PC-9 (cell line): ENCODE measurements around the gene BMPR2. TPM values are rescaled to one million over a fixed set of nuclear protein-coding genes. Genes with fewer than 3 reads are reported as not detected.

Experiments
- BruUV-seq: library from RNA; stranded (reverse); fragments of 400-500 nt; replicated peaks from 2 replicates; lab custom pipeline; 2021; lab: Mats Ljungman, UMichigan
- CTCF ChIA-PET: fragments of 300-600 bp; sonication (Branson Sonifier 250); formaldehyde crosslinking; loops from one replicate; lab custom pipeline; 2022; ENCODE audit warnings: antibody characterized with exemption; lab: Charles Lee
- POLR2A ChIA-PET: fragments of 300-600 bp; sonication (Branson Sonifier 250); formaldehyde crosslinking; loops from one replicate; lab custom pipeline; 2022; ENCODE audit warnings: antibody characterized with exemption; ENCODE audit not compliant: unreplicated experiment; lab: Charles Lee
- DNase-seq, 2 experiments: peaks; one replicate each; pipeline versions ENCODE4 v3.0.0 to v3.0.0-alpha.2; 2015 to 2022; ENCODE audit warnings: mixed read lengths in 1 of 2
- H2AFZ ChIP-seq: fragments of 200-600 bp; sonication (generic); 2 replicates; pipeline ENCODE4 v1.8.1; 2017; ENCODE audit warnings: antibody characterized with exemption
- H3F3A ChIP-seq: fragments of 200-600 bp; sonication (generic); 2 replicates; pipeline ENCODE4 v1.8.1; 2017; ENCODE audit warnings: antibody characterized with exemption, mild to moderate bottlenecking, low read depth; ENCODE audit not compliant: insufficient read depth
- H3K27ac ChIP-seq: fragments of 200-600 bp; sonication (generic); 2 replicates; pipeline ENCODE4 v1.6.1; 2016; ENCODE audit warnings: mixed run types
- H3K27me3 ChIP-seq: fragments of 200-600 bp; sonication (generic); 2 replicates; pipeline ENCODE4 v1.6.1; 2016; ENCODE audit warnings: low read depth, mixed run types; ENCODE audit not compliant: insufficient read depth
- H3K36me3 ChIP-seq: fragments of 200-600 bp; sonication (generic); 2 replicates; pipeline ENCODE4 v1.6.1; 2016; ENCODE audit warnings: low read depth, mixed run types
- H3K4me1 ChIP-seq: fragments of 200-600 bp; sonication (generic); replicated peaks from 2 replicates; pipeline ENCODE4 v1.6.1; 2016; ENCODE audit warnings: mixed run types; ENCODE audit not compliant: insufficient read depth
- H3K4me2 ChIP-seq: fragments of 200-600 bp; sonication (generic); 2 replicates; pipeline ENCODE4 v1.6.1; 2017; ENCODE audit warnings: mixed run types
- H3K4me3 ChIP-seq: fragments of 200-600 bp; sonication (generic); 2 replicates; pipeline ENCODE4 v1.6.1; 2016; ENCODE audit warnings: mixed run types
- H3K79me2 ChIP-seq: fragments of 200-600 bp; sonication (generic); 2 replicates; pipeline ENCODE4 v1.6.1; 2017; ENCODE audit warnings: low read depth, mixed run types
- H3K9me2 ChIP-seq: fragments of 200-600 bp; sonication (generic); 2 replicates; pipeline ENCODE4 v1.8.1; 2017; ENCODE audit warnings: mild to moderate bottlenecking; ENCODE audit not compliant: insufficient read depth
- H3K9me3 ChIP-seq: fragments of 200-600 bp; sonication (generic); 2 replicates; pipeline ENCODE4 v1.8.1; 2016; ENCODE audit warnings: low read depth; ENCODE audit not compliant: insufficient read depth
- H4K20me1 ChIP-seq: fragments of 200-600 bp; sonication (generic); 2 replicates; pipeline ENCODE4 v1.8.1; 2017; ENCODE audit not compliant: insufficient read depth
- EZH2 ChIP-seq: fragments of 200-600 bp; sonication (generic); IDR thresholded peaks from 2 replicates; pipeline ENCODE4 v1.8.0; 2017; ENCODE audit warnings: antibody characterized with exemption, low read depth
- intact Hi-C: fragments of 100-400 bp; cut with micrococcal nuclease; formaldehyde crosslinking; loops from one replicate; pipeline ENCODE4 v1.10.0; 2022; ENCODE audit not compliant: unreplicated experiment
- total RNA-seq: library from RNA; stranded (reverse); gene quantifications from 2 replicates; pipeline ENCODE4 v1.2.3, GENCODE V29; 2021
- TF ChIP-seq, protein P1 (sequence below): fragments of 200-600 bp; sonication (generic); conservative IDR thresholded peaks from 2 replicates; pipeline ENCODE4 v1.6.1; 2017; ENCODE audit warnings: mixed run types, antibody characterized with exemption, mild to moderate bottlenecking, moderate library complexity

Gene BMPR2
- total RNA-seq, 1 experiment from 2014 or later = 23.2 TPM

DNA sequence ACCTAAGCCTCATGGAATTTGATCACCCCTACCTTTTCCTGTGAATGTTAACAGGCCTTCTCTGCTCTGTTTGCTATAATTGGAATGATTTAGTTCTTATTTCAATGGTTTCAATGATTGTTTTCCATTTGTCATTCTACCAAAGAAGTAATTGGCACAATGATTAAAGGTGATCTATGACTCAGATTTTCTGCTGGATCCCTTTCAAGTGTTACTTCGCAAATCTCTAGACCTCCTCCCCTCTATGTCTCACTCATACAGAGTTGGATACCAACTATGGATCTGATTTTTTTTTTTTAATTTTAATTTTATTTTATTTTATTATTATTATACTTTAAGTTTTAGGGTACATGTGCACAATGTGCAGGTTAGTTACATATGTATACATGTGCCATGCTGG, 229.0 kb downstream of the BMPR2 start:
- H3K9me2 ChIP-seq = no peaks in the 10 kb centered on the region
- no TSS peak for BruUV-seq
- H3K27ac ChIP-seq = no peak overlapping the region
- no peak overlapping the region for H3K4me3 ChIP-seq
- no peak overlapping the region for H3K4me2 ChIP-seq
- H3K36me3 ChIP-seq = no peaks in the 10 kb centered on the region
- intact Hi-C loops = no loop called here
- no peak for DNase-seq
- H3K79me2 ChIP-seq = no peaks in the 10 kb centered on the region
- H3K9me3 ChIP-seq = no peaks in the 10 kb centered on the region
- H2AFZ ChIP-seq = no peak overlapping the region
- H3F3A ChIP-seq = no peaks in the 10 kb centered on the region
- TF ChIP-seq EZH2 = no peak
- TF ChIP-seq, protein P1, sequence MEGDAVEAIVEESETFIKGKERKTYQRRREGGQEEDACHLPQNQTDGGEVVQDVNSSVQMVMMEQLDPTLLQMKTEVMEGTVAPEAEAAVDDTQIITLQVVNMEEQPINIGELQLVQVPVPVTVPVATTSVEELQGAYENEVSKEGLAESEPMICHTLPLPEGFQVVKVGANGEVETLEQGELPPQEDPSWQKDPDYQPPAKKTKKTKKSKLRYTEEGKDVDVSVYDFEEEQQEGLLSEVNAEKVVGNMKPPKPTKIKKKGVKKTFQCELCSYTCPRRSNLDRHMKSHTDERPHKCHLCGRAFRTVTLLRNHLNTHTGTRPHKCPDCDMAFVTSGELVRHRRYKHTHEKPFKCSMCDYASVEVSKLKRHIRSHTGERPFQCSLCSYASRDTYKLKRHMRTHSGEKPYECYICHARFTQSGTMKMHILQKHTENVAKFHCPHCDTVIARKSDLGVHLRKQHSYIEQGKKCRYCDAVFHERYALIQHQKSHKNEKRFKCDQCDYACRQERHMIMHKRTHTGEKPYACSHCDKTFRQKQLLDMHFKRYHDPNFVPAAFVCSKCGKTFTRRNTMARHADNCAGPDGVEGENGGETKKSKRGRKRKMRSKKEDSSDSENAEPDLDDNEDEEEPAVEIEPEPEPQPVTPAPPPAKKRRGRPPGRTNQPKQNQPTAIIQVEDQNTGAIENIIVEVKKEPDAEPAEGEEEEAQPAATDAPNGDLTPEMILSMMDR = no peak
- ChIA-PET CTCF (no interaction called here), POLR2A (no interaction called here)
- no peaks in the 10 kb centered on the region for H4K20me1 ChIP-seq
- no peaks in the 10 kb centered on the region for H3K27me3 ChIP-seq
- H3K4me1 ChIP-seq = no peaks in the 10 kb centered on the region

DNA sequence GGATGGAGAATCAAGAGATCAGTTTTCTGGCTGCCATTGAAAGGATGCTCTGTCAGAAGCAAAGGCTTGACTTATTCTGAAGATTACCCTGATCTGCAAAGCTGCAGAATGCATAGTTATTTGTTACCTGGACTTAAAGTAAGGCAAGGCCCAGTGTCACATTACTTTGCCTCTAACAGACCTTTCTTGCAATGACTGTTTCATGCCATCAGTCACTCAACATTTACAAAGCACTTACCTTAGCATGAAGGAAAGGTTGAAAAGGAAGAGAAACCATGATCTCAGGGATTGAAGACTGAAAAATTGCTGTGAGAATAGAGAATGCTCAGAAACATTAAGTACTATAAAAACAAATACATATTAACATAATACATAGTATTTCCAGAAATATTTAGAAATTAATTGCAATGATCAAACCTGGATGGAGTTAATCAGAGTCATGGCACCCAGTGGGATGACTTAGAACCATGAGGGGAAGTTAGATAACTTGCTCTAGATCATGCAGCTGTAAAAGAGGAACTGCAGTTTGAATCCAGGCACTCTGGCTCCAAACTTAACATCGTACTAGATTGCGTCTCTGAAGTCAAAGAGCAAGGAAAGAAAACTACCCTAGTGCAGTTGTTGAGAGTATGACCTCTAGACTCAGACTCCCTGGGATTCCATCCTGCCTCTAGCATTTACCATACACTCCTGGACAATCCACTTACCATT, 232.2 kb downstream of the BMPR2 start:
- no TSS peak for BruUV-seq
- no peaks in the 10 kb centered on the region for H3K79me2 ChIP-seq

DNA sequence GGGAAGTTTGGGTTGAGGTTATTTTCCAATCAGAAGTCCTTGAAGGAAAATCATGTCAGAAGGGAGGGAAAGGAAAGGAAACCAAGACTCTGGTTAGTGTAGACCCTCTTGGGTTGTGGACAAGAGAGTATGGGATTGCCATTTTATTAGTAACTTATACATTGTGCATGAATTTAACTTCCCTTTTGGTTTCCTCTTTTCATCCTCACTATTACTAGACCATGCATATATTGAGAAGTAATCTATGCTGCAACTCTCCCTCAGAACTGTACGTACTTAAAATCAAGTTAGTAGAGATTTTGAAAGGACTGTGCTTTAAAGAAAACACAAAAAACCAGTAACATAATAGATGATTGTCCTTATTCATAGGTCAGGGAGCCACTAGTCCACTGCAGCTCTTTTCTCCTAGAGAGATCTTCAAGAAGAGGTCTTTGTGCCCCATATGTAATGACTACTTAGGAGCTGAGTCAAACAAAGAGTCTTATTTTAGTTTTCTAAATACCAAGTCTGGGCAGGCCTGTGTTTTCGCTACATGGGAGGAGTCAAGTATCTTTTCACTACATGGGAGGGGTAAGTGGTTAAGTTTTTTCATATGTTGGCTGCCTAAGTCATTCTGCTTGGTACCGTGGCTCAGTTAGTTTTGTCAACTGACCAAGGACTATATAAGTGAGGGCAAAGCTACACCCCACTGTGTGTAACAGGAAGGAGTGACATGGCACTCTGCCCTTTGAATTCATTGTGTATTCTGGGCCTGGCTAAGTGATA, 233.4 kb downstream of the BMPR2 start:
- CTCF ChIA-PET = no interaction called here

More for the DNA sequence above, 232.2 kb downstream of the BMPR2 start:
- Histone ChIP-seq H3K27ac (no peak overlapping the region), H3K4me1 (no peaks in the 10 kb centered on the region), H3K4me2 (no peak overlapping the region), H3K27me3 (no peaks in the 10 kb centered on the region), H3K9me2 (no peaks in the 10 kb centered on the region), H4K20me1 (no peaks in the 10 kb centered on the region), H3K36me3 (no peaks in the 10 kb centered on the region), H3K4me3 (no peak overlapping the region), H3K9me3 (no peaks in the 10 kb centered on the region), H3F3A (no peaks in the 10 kb centered on the region), H2AFZ (no peak overlapping the region)
- ChIA-PET CTCF (no interaction called here), POLR2A (no interaction called here)
- intact Hi-C loops = no loop called here
- TF ChIP-seq EZH2 = no peak
- TF ChIP-seq, protein P1 = no peak
- no peak for DNase-seq

More for the DNA sequence above, 233.4 kb downstream of the BMPR2 start:
- H3K9me3 ChIP-seq = no peaks in the 10 kb centered on the region
- no peaks in the 10 kb centered on the region for H3K36me3 ChIP-seq
- H2AFZ ChIP-seq = no peak overlapping the region
- no peak overlapping the region for H3K4me2 ChIP-seq
- H3K79me2 ChIP-seq = no peaks in the 10 kb centered on the region
- intact Hi-C loops = no loop called here
- POLR2A ChIA-PET = no interaction called here
- H3K4me3 ChIP-seq = no peak overlapping the region
- no peaks in the 10 kb centered on the region for H3K4me1 ChIP-seq
- BruUV-seq = no TSS peak
- no peak overlapping the region for H3K27ac ChIP-seq
- no peaks in the 10 kb centered on the region for H4K20me1 ChIP-seq
- H3F3A ChIP-seq = no peaks in the 10 kb centered on the region
- no peak for DNase-seq
- no peaks in the 10 kb centered on the region for H3K9me2 ChIP-seq
- TF ChIP-seq, protein P1 = no peak
- no peak for TF ChIP-seq EZH2
- H3K27me3 ChIP-seq = no peaks in the 10 kb centered on the region
